C1 segment of cervical spinal cord (tissue), 14 donors: ENCODE results near the gene INSYN2A.
A peak's percentile ranks its signal among the peaks of the same experiment; 100 is the strongest.

Experiments
- DNase-seq, 14 donors: peaks; one replicate each; lab custom pipeline; 2025; lab: John Stamatoyannopoulos, UW

Gene INSYN2A

GRCh38 chr10:127154831-127155620 lies 41.4 kb downstream of the INSYN2A start:
- DNase-seq, result no peak

GRCh38 chr10:127153181-127153580 lies 43.2 kb downstream of the INSYN2A start:
- DNase-seq, result no peak

GRCh38 chr10:127151981-127152699 lies 44.3 kb downstream of the INSYN2A start:
- peak in 4 of 14 donors; percentile 3 to 29 (median 11) for DNase-seq

- DNase-seq, result no peak
These were observed 44.9 kb downstream of the INSYN2A start for GRCh38 chr10:127151541-127151940.

- no peak for DNase-seq
These were observed 46.3 kb downstream of the INSYN2A start for GRCh38 chr10:127150136-127150535.

GRCh38 chr10:127149501-127150081 lies 46.8 kb downstream of the INSYN2A start:
- DNase-seq, result no peak

GRCh38 chr10:127148933-127149220 lies 47.5 kb downstream of the INSYN2A start:
- no peak for DNase-seq

GRCh38 chr10:127148066-127148932 lies 48.1 kb downstream of the INSYN2A start:
- no peak for DNase-seq

GRCh38 chr10:127146661-127147060 lies 49.7 kb downstream of the INSYN2A start:
- no peak for DNase-seq
